Central memory CD8-positive, alpha-beta T cell (primary cell): ENCODE measurements around the gene CDRT15.
"Not testable (repeated sequence)": the region's sequence is repeated elsewhere in the genome, so short reads cannot be mapped to it uniquely, and the experiment has no call there.

Experiments used
- ATAC-seq: fragments of 150-1000 bp; cut with Tn5 transposase; replicated peaks from 2 replicates; pipeline ENCODE4 v1.10.0; 2022; ENCODE audit warnings: mild to moderate bottlenecking, moderate FRiP score, moderate number of reproducible peaks; ENCODE audit not compliant: poor library complexity, severe bottlenecking; ENCODE audit errors: extremely low read depth
- DNase-seq, 2 donors: peaks; one replicate each; pipeline ENCODE4 v3.0.0; 2021; ENCODE audit warnings: low spot score in 2 of 2
- H3K27ac Mint-ChIP-seq: one replicate; pipeline ENCODE4 v1.8.0; 2022; ENCODE audit warnings: low read depth, mild to moderate bottlenecking, moderate library complexity, mixed read lengths
- H3K27me3 Mint-ChIP-seq: one replicate; pipeline ENCODE4 v1.8.0; 2022; ENCODE audit warnings: mixed read lengths
- H3K36me3 Mint-ChIP-seq: one replicate; pipeline ENCODE4 v1.8.0; 2022; ENCODE audit warnings: mild to moderate bottlenecking, moderate library complexity, mixed read lengths; ENCODE audit not compliant: insufficient read depth
- H3K4me1 Mint-ChIP-seq: one replicate; pipeline ENCODE4 v1.8.0; 2022; ENCODE audit warnings: mixed read lengths
- H3K4me3 Mint-ChIP-seq: one replicate; pipeline ENCODE4 v1.8.0; 2022; ENCODE audit warnings: mild to moderate bottlenecking, moderate library complexity, mixed read lengths
- H3K9me3 Mint-ChIP-seq: one replicate; pipeline ENCODE4 v1.8.0; 2022; ENCODE audit warnings: mixed read lengths

The CDRT15 gene

DNA sequence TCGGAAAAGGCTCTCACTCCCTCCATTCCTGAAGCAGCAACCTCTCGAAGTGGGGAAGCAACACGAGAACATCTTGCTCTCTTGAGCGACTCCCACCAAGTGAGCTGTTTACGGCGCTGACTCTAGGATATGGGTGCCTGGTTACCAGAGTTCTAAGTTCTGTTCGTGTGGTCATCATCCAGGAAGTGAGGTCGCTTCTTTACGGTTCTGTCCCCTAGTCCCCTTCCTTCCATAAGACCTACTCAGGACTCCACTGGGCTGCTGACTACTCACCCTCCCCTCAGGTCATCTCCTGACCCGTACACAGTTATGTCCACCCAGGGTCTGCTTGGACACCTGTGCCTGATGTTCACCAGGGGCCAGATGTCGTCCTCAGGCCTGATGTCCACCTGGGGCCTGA lies at the start of gene CDRT15:
Gene CDRT15 (minus strand): TSS at position 101 of the 400 bp plus-strand sequence. CDS start 29 bp downstream, at position 72.
- not testable (repeated sequence) for H3K27me3 Mint-ChIP-seq, H3K4me1 Mint-ChIP-seq, DNase-seq, H3K27ac Mint-ChIP-seq, ATAC-seq, H3K9me3 Mint-ChIP-seq, H3K36me3 Mint-ChIP-seq, H3K4me3 Mint-ChIP-seq

DNA sequence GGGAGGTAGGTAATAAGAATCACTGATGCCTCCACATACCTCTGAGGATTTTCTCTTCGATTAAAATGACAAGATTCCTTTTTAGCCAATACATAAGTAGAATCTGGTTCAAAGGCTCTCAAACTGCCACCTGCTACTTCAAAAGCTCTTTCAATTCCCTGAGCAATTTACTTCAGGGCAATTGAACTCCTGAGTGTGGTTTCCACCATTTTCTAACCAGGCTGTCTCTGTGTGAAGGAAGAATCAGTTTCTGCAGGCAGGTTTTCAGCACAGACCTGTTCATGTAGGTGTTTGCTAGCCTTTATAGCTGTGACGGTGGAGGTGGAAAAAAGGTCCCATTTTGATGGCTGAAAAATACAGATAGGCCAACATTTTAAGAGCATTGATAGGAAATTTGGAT lies 46.1 kb upstream of the CDRT15 start:
- Mint-ChIP-seq H3K4me3 (no peak overlapping the region), H3K27ac (no peak overlapping the region), H3K27me3 (peaks cover 63% of the 10 kb centered on the region), H3K9me3 (no peaks in the 10 kb centered on the region), H3K4me1 (no peaks in the 10 kb centered on the region), H3K36me3 (peaks cover 2% of the 10 kb centered on the region)
- no peak for ATAC-seq
- DNase-seq = no peak

DNA sequence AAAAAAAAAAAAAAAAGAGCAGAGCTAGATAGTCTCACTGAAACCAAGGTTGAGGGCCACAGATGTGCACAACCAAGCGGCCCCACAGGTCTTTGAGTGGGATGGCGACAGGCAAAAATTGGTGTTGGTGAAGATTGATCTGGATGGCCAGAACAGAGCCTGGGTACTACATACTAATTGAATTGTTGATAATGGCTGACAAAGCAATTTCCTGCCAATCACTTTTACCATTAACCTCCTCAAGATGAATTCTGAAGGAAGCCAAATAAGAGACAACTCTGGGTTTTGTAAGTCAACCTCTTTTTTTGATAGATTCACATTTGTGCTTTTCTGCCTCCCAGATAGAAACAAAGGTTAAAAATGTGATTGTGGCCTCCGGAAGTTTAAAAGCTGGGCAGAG lies 44.9 kb upstream of the CDRT15 start:
- ATAC-seq (no peak), DNase-seq (no peak)
- H3K27me3 Mint-ChIP-seq = peaks cover 74% of the 10 kb centered on the region
- H3K4me3 Mint-ChIP-seq = no peak overlapping the region
- H3K36me3 Mint-ChIP-seq = peaks cover 2% of the 10 kb centered on the region
- no peaks in the 10 kb centered on the region for H3K4me1 Mint-ChIP-seq
- H3K27ac Mint-ChIP-seq = no peak overlapping the region
- no peaks in the 10 kb centered on the region for H3K9me3 Mint-ChIP-seq

DNA sequence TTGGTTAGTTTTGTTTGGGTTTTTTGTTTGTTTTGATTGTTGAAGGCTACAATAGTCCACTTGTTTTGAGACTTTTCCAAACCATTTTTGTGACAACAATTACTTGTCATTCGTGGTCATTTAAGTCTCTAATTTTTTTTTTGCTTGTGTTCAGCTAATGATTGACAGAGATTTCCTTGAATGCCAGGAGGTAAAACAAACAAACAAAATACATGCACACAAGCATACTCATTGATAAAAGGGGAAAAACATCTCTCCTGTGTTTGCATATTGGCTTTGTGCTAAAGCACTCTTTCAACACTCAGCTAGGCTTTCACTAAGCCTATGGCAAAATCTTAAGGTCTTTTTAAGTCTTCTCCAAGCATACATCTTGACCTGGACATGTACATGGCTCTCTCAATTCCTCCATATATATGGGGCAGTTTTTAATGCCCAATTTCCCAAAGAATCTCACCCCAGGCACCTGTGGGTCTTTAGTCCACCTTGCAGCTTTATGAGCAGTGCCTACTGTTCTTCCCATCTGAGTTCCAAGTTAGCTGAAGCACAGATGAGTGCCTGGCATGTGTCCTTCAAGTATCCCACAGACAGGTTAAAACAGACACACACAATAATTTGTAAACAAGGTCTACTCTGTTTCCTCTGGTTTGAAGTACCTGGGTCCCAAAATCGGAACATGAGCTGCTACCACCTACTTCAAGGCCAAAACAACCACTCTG lies 40.0 kb upstream of the CDRT15 start:
- no peaks in the 10 kb centered on the region for H3K36me3 Mint-ChIP-seq
- no peak overlapping the region for H3K4me3 Mint-ChIP-seq
- H3K9me3 Mint-ChIP-seq = no peaks in the 10 kb centered on the region
- no peak overlapping the region for H3K27ac Mint-ChIP-seq
- no peak for ATAC-seq
- DNase-seq = no peak
- H3K27me3 Mint-ChIP-seq = peaks cover 48% of the 10 kb centered on the region
- no peaks in the 10 kb centered on the region for H3K4me1 Mint-ChIP-seq

DNA sequence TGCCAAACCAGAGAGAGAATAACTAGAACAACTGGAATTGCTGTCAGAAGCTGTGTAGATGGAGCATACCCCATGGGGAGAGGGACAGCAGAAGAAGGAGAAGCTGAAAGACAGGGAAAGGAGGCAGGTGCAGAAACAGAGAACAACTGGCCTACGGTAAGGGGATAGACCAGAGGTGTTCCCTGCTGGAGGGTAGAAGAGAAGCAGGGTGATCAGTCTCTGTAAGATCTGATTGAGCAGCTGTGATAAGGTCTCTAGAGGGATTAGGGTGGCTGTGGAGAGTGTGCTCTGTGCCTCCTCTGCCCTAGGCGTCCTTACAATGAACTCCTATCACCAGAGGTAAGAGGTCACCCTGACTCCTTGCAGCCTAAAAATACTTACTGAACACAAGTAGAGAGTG lies 33.8 kb upstream of the CDRT15 start:
- Mint-ChIP-seq H3K4me3 (no peak overlapping the region), H3K27ac (no peak overlapping the region), H3K9me3 (no peaks in the 10 kb centered on the region), H3K27me3 (peaks cover under 1% of the 10 kb centered on the region), H3K4me1 (no peaks in the 10 kb centered on the region), H3K36me3 (peaks cover 3% of the 10 kb centered on the region)
- no peak for DNase-seq
- ATAC-seq = no peak

DNA sequence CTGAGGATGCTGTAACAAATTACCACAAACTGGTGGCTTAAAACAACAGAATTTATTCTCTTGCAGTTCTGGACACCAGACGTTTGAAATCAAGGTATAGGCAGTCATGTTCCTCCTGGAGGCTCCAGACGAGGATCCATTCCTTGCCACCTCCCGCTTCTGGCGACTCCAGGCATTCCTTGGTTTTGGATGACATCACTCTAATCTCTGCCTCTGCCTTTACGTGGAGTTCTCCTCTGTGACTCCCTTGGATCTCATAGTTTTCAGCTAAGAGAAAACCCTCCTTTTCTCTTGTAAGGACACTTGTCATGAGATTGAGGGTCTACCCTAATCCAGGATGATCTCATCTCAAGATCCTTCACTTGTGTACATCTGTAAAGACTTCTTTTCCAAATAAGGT lies 32.8 kb upstream of the CDRT15 start:
- H3K27me3 Mint-ChIP-seq = no peaks in the 10 kb centered on the region
- no peaks in the 10 kb centered on the region for H3K4me1 Mint-ChIP-seq
- H3K9me3 Mint-ChIP-seq = no peaks in the 10 kb centered on the region
- no peak for DNase-seq
- no peak overlapping the region for H3K4me3 Mint-ChIP-seq
- peaks cover 3% of the 10 kb centered on the region for H3K36me3 Mint-ChIP-seq
- no peak overlapping the region for H3K27ac Mint-ChIP-seq
- ATAC-seq = no peak

- Mint-ChIP-seq H3K9me3 (no peaks in the 10 kb centered on the region), H3K27ac (no peak overlapping the region), H3K4me3 (no peak overlapping the region), H3K27me3 (no peaks in the 10 kb centered on the region), H3K4me1 (no peaks in the 10 kb centered on the region), H3K36me3 (peaks cover 3% of the 10 kb centered on the region)
- no peak for DNase-seq
- ATAC-seq = no peak
Observed at GRCh38 chr17:14268264-14268663, 31.6 kb upstream of the CDRT15 start.

GRCh38 chr17:14261406-14261805 lies 24.7 kb upstream of the CDRT15 start:
- no peaks in the 10 kb centered on the region for H3K27me3 Mint-ChIP-seq
- no peaks in the 10 kb centered on the region for H3K4me1 Mint-ChIP-seq
- H3K36me3 Mint-ChIP-seq = no peaks in the 10 kb centered on the region
- ATAC-seq (no peak), DNase-seq (no peak)
- H3K4me3 Mint-ChIP-seq = no peak overlapping the region
- no peak overlapping the region for H3K27ac Mint-ChIP-seq
- H3K9me3 Mint-ChIP-seq = no peaks in the 10 kb centered on the region

DNA sequence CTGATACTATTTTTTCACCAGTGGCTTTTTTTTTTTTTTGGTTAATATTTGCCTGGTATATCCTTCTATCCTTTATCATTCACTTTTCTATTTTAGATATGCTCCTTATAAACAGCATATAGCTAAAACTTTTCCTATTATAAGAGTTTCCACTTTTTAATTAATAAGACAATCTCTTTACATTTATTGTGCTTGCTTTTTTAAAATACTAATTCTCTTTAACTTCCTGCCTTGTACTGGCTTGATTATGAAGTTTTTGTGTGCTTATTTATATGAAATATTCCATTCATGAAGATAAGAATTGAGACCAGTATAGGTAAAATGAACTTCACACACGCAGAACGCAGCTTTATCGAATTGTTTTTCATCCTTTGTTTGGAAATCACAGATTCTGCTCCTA lies 9.0 kb upstream of the CDRT15 start:
- no peaks in the 10 kb centered on the region for H3K4me1 Mint-ChIP-seq
- H3K9me3 Mint-ChIP-seq = no peaks in the 10 kb centered on the region
- no peaks in the 10 kb centered on the region for H3K36me3 Mint-ChIP-seq
- H3K4me3 Mint-ChIP-seq = no peak overlapping the region
- H3K27me3 Mint-ChIP-seq = peaks cover 20% of the 10 kb centered on the region
- no peak overlapping the region for H3K27ac Mint-ChIP-seq
- DNase-seq = no peak
- no peak for ATAC-seq

- H3K27ac Mint-ChIP-seq = no peak overlapping the region
- H3K9me3 Mint-ChIP-seq = no peaks in the 10 kb centered on the region
- ATAC-seq = no peak
- DNase-seq = no peak
- H3K36me3 Mint-ChIP-seq = no peaks in the 10 kb centered on the region
- H3K4me1 Mint-ChIP-seq = no peaks in the 10 kb centered on the region
- H3K27me3 Mint-ChIP-seq = peaks cover 20% of the 10 kb centered on the region
- no peak overlapping the region for H3K4me3 Mint-ChIP-seq
Observed at GRCh38 chr17:14245002-14245401, 8.3 kb upstream of the CDRT15 start.

DNA sequence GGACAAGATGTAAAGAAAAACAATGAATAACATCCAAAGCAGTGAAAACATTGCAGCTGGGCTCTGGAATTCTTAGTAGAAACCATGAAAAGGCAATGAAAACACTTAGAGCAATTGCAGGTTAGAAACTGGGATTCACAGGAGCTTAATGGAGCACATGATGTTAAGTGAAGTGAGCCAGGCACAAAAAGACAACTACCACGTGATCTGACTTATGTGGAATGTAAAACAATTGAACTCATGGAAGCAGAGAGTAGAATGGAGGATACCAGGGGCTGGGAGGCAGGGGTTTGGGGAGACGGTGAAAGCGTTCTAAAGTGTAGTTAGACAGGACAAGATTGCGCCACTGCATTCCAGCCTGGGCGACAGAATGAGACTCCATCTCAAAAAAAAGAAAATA lies 2.6 kb upstream of the CDRT15 start:
- not testable (repeated sequence) for H3K36me3 Mint-ChIP-seq, ATAC-seq, H3K9me3 Mint-ChIP-seq, H3K27me3 Mint-ChIP-seq, DNase-seq, H3K4me3 Mint-ChIP-seq, H3K4me1 Mint-ChIP-seq, H3K27ac Mint-ChIP-seq

GRCh38 chr17:14236032-14236431 lies 630 bp downstream of the CDRT15 start:
- DNase-seq = not testable (repeated sequence)

GRCh38 chr17:14235047-14235446 lies 1.6 kb downstream of the CDRT15 start:
- H3K9me3 Mint-ChIP-seq, H3K4me1 Mint-ChIP-seq, H3K27me3 Mint-ChIP-seq, DNase-seq, H3K36me3 Mint-ChIP-seq, ATAC-seq, H3K4me3 Mint-ChIP-seq, H3K27ac Mint-ChIP-seq: not testable (repeated sequence)

More at GRCh38 chr17:14236032-14236431, 630 bp downstream of the CDRT15 start:
- H3K4me1 Mint-ChIP-seq, ATAC-seq, H3K27me3 Mint-ChIP-seq, H3K27ac Mint-ChIP-seq, H3K9me3 Mint-ChIP-seq, H3K4me3 Mint-ChIP-seq, H3K36me3 Mint-ChIP-seq: not testable (repeated sequence)
